Omental fat pad (tissue), 4 donors: Measurements from ENCODE around the gene TPGS2. TPM values are rescaled to one million over a fixed set of nuclear protein-coding genes. Genes with fewer than 3 reads are reported as not detected.

Source experiments
- ATAC-seq: fragments of 150-250 bp; one replicate; pipeline ENCODE4 v1.9.1; 2016; ENCODE audit warnings: mild to moderate bottlenecking, moderate library complexity; ENCODE audit not compliant: low FRiP score
- DNase-seq: peaks from one replicate; pipeline ENCODE4 v3.0.0-alpha.2; 2019; ENCODE audit warnings: low spot score
- total RNA-seq, 4 donors: library from RNA; depleted of rRNA; stranded (reverse); fragments of >200 nt; gene quantifications; one replicate each; pipeline ENCODE4 v1.1.0, GENCODE V29; 2016
- TF ChIP-seq, protein P1 (sequence below), 3 donors: fragments of 450-650 bp; IDR thresholded peaks; one replicate each; pipeline ENCODE4 v1.5.1; 2016 to 2017; ENCODE audit warnings: antibody characterized with exemption in 3 of 3, mild to moderate bottlenecking in 3 of 3, moderate library complexity in 2 of 3

The TPGS2 gene
- total RNA-seq, 4 donors from 2014 or later = 66.6 to 134 (median 101) TPM

DNA sequence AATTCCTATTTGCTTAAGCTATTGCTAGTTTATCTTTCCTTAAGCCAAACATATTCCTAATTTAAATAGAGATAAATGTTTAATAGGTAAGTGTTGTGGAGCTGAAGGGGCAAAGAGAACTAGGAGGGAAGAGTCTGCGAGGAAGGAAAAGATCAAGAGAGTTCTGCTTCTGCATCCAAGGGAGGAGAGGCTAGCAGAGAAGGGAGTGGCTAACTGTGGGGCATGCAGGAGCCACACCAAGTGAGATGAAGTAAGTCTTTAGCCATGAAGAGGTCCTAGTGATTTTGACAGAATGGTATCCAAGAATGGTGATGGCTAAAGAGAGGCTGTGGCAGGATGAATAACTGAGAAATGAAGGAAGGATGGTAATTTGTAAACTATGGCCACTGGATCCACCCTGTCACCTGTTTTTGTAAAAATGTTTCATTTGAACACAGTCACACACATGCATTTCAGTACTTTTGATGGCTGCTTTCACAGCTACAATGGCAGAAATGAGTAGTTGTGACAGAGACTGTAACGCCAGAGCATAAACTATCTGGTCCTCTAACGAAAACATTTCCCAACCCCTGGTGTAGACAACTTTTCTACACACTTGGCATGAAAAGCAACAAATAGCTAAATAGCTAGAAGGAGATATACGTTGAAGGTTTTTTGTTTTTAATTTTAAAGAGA is 15.6 kb downstream of the TPGS2 start:
- no peak for ATAC-seq
- DNase-seq = no peak

DNA sequence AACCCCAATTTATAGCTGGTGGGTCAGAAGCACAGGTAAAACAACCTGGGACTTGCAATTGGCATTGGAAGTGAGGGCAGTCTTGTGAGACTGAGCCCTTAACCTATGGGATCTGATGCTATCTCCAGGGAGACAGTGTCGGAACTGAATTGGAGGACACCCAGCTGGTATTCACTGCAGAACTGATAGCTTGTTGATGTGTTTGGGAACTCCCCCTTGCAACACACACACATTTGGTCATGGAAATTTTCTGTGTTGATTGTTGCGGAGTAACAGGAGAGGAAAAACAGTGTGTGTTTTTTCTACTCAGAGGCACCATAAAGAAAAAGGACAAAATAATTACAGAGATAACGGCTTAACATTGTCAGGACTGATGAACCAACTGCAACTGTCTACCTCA is 16.1 kb downstream of the TPGS2 start:
- no peak for ATAC-seq

More for the DNA sequence above, 15.6 kb downstream of the TPGS2 start:
- TF ChIP-seq, protein P1, sequence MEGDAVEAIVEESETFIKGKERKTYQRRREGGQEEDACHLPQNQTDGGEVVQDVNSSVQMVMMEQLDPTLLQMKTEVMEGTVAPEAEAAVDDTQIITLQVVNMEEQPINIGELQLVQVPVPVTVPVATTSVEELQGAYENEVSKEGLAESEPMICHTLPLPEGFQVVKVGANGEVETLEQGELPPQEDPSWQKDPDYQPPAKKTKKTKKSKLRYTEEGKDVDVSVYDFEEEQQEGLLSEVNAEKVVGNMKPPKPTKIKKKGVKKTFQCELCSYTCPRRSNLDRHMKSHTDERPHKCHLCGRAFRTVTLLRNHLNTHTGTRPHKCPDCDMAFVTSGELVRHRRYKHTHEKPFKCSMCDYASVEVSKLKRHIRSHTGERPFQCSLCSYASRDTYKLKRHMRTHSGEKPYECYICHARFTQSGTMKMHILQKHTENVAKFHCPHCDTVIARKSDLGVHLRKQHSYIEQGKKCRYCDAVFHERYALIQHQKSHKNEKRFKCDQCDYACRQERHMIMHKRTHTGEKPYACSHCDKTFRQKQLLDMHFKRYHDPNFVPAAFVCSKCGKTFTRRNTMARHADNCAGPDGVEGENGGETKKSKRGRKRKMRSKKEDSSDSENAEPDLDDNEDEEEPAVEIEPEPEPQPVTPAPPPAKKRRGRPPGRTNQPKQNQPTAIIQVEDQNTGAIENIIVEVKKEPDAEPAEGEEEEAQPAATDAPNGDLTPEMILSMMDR (IDR thresholded peaks at IDR 0.05) = no peak

DNA sequence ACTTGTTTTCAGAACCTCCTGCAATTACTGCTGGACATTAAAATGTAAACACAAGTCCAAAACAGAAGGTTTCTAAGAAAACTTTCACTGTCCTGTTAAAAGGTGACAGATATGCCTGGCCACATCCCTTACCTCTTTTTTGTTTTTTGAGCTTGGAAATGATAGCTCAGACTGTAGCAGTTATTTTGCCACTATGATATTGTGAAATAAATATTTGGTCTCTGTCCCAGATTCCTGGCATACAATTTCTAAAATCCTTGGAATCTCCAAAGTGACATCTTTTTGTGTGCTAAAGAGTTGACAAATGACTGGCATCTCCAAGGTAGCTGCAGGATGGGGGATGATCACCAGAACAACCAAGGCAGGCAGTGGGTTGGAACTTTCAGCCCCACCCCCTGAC is 16.8 kb downstream of the TPGS2 start:
- TF ChIP-seq, protein P1 (IDR thresholded peaks at IDR 0.05) = no peak
- ATAC-seq (no peak), DNase-seq (no peak)

More for the DNA sequence above, 16.1 kb downstream of the TPGS2 start:
- TF ChIP-seq, protein P1 (IDR thresholded peaks at IDR 0.05) = no peak
- no peak for DNase-seq

DNA sequence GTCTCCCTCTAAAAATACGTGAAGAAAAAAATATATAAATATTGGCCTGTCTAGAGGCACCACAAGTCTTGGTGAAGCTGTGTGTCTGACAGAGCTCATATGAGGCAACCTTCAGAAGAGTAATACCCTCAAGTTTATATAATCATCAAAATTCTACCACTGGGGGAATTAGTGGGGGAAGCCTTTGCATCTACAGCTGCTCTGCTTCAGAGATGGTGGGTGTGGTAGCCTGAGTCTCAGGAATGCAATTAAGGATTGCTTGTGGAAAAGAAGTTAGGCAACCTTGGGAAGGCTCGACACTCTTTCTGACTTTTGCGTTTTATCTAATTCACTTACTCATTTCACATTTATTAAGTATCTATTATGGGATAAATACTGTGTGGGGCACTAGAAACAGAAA is 17.4 kb downstream of the TPGS2 start:
- DNase-seq (no peak), ATAC-seq (peak; percentile 89)
- TF ChIP-seq, protein P1 (IDR thresholded peaks at IDR 0.05) = no peak

DNA sequence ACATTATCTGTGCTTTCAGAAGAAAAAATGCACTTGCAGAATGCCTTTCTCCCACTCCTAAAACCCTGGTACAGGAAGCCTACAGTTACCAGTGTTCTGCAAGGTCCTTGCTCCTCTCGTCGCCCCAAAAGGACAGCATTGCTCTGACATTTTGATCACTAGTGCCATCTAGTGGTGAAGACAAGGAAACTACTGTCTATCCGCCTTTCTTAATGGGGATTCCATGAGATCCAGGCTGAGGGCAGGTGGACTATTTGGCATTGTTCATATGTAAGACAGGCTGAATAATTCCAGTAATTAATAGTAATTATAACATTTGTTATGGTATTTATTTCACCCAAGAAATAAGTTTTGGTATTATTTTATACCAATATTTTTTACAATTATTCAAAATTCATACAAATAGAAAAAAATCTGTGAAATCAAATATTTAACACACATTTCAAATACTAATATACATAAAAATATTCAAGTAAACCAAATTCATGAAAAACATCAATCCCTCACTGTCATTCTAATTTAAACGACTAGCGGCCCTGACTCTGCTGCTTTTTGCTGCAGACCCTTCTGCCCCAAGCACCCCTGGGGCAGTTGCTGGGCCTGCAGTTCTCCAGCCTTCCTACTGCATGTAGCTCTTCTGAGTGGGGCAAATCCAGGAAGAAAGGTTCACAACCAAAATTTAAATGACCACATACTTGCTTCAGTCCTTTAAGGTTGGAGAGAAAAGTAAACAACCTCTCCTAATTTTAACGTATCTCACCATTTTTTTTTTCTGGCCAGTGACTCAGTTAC is 19.0 kb downstream of the TPGS2 start:
- ATAC-seq (no peak), DNase-seq (no peak)
- TF ChIP-seq, protein P1 (IDR thresholded peaks at IDR 0.05) = peak in 1 of 3 donors; percentile 8

DNA sequence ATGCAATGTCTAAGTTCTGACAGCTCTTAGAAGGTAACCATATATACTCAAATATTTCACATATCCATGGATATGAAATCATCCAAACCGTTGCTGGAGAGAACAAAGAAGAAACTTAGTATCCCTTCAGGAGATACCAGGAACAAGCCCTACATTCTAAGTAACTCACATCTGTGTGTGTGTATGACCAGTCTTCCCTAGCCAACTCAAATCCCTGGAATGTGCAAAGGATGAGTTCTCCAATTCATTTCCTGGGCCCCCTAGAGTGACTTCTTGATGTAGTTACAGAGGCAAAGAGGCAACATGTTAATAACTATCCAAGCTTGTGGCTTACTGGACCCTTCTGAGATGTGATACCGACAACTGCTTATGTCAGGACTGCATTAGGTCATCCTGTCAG is 20.1 kb downstream of the TPGS2 start:
- no peak for DNase-seq

More for the DNA sequence above, 20.1 kb downstream of the TPGS2 start:
- TF ChIP-seq, protein P1 (IDR thresholded peaks at IDR 0.05) = no peak
- ATAC-seq = no peak
